ENCODE measurements around the gene KDM4B.

KDM4B gene

DNA sequence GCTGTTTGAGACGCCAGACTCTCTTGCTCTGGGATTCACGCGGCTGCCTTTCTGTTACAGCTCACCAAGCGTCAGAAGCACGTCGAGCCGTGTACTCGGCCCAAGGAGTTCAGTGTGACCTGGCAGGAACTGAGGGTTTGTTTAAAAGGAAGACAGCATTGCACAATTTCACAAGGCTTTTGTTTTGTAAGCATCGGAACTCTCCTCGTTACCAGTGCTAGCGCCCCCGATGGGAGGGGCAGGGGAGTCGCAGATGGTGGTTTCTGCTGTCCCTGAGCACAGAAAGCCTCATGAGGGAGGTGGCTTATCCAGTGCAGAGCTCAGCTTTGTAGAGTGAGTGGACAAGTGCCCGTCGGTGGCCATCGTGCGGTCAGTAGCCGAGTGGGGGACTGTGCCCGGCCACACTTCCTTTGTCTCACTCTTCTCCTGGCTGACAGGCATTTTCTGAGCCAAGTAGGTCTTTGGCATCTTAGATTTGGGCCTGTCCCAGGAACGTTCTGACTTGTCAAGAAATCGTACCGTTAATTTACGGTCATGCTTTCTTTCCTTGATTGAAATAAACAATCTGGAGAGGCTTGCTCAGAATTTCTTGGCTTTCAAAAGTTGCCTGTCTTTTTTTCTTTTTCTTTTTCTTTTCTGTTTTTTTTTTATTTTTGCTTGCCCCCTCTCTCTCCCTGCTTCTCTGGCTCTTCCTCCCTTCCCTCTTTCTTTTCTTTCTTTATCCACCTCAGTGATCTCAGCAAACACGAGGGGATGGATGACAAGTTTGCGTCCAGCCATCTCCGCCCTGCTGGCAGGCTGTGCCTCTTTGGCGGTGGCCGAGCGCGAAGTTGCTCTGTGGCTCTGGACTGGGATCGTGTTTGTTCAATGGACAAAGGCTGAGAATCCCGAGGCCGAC is 7.7 kb downstream of the KDM4B start:
- Histone ChIP-seq H3K27ac (peak overlapping the region; percentile 42 to 80), H3K4me3 (peak overlapping the region; percentile 54)
- TF ChIP-seq, protein P1, sequence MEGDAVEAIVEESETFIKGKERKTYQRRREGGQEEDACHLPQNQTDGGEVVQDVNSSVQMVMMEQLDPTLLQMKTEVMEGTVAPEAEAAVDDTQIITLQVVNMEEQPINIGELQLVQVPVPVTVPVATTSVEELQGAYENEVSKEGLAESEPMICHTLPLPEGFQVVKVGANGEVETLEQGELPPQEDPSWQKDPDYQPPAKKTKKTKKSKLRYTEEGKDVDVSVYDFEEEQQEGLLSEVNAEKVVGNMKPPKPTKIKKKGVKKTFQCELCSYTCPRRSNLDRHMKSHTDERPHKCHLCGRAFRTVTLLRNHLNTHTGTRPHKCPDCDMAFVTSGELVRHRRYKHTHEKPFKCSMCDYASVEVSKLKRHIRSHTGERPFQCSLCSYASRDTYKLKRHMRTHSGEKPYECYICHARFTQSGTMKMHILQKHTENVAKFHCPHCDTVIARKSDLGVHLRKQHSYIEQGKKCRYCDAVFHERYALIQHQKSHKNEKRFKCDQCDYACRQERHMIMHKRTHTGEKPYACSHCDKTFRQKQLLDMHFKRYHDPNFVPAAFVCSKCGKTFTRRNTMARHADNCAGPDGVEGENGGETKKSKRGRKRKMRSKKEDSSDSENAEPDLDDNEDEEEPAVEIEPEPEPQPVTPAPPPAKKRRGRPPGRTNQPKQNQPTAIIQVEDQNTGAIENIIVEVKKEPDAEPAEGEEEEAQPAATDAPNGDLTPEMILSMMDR (IDR thresholded peaks at IDR 0.05): no peak
- DNase-seq (ENCODE audit: low spot score): peak; percentile 83

DNA sequence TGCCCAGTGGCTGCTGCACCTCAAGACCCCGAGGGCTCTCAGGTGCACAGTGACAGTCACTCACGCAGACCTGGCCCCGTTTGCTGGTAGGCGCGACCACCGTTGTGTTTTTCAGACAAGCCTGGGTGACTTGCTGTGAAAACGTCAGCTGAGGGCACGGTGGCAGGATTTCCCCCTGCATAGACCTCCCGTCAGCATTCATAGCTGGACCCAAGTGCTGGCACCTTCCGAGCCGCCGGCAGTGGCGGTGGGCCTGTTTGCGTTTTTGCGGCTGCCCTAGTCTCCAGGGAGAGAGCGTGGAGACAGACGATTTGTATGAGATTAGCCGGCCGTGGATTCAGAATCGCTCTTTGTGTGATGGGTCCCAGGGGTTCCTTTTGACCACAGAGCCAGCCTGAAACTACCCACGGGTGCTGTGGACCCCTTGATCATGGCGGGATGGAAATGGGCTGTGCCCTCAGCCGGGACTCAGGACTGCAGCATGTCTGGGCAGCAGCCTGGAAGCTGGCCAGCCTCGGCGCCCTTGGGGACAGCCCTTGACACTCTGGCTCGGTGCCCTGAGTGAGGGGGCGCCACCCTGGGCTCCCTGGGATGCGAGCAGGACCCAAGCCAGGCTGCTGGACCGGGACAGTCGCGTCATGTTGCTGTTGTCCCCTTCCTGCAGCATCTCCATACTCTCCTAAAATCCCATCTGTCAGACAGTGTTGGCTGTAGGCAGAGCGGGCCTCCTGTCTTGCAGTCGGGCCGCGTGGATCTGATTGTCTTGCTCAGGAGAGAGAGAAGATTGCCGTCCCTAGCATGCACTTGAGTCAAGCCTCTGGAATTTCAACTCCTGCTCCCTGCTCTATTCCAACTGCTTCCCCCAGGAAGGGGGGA is 8.6 kb downstream of the KDM4B start:
- TF ChIP-seq, protein P1 (IDR thresholded peaks at IDR 0.05): no peak
- DNase-seq (ENCODE audit: low spot score): peak; percentile 78
- Histone ChIP-seq H3K27ac (peak overlapping the region; percentile 42 to 77), H3K4me3 (peak overlapping the region; percentile 54)

DNA sequence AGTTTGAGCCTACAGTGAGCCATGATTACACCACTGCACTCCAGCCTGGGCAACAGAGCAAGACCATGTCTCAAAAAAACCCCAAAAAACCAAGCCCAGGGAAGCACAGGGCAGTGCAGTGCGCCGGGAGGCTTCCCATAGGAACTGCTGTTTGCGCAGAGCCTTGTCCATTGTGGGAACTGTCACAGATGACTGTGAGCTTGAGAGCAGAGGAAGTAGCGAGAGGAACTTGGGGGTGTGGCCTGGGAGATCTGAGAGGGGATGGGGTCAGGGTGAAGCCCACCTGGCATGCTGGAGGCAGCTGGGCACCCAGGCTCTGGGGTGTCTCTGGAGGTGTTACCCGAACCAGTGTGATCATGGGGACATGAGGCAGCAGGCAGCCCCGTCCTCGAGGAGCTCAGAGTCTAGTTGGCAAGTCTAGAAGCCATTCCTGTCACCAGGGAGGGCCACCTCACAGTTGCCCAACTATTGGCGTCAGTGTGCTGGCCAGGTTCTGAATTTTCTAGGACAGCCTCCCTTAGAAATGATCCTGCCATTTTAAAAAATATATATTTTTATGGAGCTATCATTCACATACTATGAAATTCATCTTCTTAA is 10.4 kb downstream of the KDM4B start:
- Histone ChIP-seq H3K27ac (no peak overlapping the region), H3K4me3 (no peak overlapping the region)
- DNase-seq (ENCODE audit: low spot score): no peak
- TF ChIP-seq, protein P1 (IDR thresholded peaks at IDR 0.05): no peak

DNA sequence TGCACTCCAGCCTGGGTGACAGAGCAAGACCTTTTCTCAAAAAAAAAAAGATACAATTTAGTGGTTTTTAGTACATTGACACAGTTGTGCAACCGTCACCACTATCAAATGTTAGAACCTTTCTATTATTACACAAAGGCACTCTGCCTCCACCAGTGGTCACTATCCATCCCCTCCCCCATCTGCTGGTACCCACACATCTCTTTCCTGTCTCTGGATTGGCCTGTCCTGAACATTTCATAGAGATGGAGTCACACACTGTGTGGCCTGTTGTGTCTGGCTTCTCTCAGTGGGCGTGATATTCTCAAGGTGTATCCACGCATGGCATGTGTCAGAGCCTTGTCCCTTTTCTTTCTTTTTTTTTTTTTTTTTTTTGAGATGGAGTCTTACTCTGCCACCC is 11.2 kb downstream of the KDM4B start:
- no peak for DNase-seq (ENCODE audit: low spot score)
- no peak overlapping the region for H3K27ac ChIP-seq
- TF ChIP-seq, protein P1 (IDR thresholded peaks at IDR 0.05): no peak
- H3K4me3 ChIP-seq: no peak overlapping the region

DNA sequence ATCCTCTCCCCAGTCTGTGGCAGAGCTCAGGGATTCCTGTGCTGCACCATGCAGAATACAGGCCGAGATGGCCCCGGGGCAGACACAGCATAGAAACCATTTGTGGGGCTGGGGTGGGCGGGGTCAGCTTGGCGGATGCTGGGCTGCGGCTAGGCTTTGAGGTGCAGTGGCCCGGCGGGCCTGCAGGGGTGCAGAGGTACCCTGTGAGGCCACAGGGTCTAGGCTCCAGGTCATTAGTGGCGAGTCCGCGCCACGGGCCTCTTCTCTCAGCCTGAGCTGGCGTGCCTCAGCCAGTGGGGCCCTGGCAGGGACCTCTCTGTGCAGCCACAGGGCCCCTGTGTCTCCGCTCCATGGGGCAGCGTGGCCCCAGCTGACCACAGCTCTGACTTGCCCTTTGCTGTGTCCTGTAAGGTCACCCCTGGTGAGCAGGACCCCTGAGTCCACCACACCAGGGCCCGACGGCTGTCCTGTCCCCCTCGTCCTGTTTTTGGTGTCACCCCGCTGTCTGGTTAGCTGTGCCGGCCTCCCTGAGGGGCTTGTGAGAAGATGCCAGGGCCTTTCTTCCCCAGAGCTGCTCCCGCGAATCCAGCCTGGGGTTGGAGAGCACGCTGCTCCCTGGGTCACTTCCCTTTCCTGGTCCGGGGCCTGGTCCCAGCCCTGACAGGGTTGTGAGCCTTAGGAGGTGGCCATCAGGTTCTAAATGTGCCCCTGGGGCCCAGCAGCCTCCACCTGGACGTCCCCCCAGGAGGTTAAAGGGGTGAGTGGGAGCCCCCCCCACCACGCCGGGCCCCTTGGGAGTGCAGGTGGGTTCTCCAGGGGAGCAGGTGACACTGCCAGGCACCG is 12.1 kb downstream of the KDM4B start:
- H3K4me3 ChIP-seq: no peak overlapping the region
- DNase-seq (ENCODE audit: low spot score): peak; percentile 72
- TF ChIP-seq, protein P1 (IDR thresholded peaks at IDR 0.05): no peak
- no peak overlapping the region for H3K27ac ChIP-seq

DNA sequence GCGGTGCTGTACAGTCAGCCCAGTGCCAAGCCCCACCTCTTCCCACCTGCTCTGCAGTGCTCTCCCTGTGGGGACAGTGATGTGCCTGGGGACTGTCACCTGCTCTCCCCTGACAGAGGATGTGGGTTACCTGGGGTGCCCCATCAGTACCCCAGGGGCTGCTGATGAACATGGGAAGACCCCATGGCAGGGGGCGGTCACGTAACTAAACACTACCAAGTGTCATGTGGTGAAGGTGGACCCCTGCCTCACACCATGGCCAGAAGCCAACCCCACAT is 12.7 kb downstream of the KDM4B start:
- H3K27ac ChIP-seq: no peak overlapping the region

More for the DNA sequence above, 12.7 kb downstream of the KDM4B start:
- no peak for DNase-seq (ENCODE audit: low spot score)
- H3K4me3 ChIP-seq: no peak overlapping the region
- TF ChIP-seq, protein P1 (IDR thresholded peaks at IDR 0.05): no peak
